SJCRH30 (cell line): Measurements from ENCODE around the gene ZNF106. TPM values are rescaled to one million over a fixed set of nuclear protein-coding genes. Genes with fewer than 3 reads are reported as not detected.

Source experiments
- total RNA-seq: library from RNA; depleted of rRNA; stranded (reverse); fragments of >200 nt; shearing (Covaris generic); gene quantifications from 2 replicates; pipeline ENCODE4 v1.2.3, GENCODE V29; 2014; rRNA removed

Gene ZNF106
- total RNA-seq, 1 experiment from 2014 or later = 86.2 TPM

Other genes starting within 250 kb of the ZNF106 start
- 20.2 and 20.3 TPM in 2 replicates for gene GANC, start 217.9 kb downstream of the ZNF106 start, total RNA-seq
- 46.4 and 46.9 TPM in 2 replicates for gene TMEM87A, start 217.7 kb downstream of the ZNF106 start, total RNA-seq
- gene CAPN3, start 131.6 kb downstream of the ZNF106 start, total RNA-seq = 0.59 and 0.81 TPM in 2 replicates
- gene SNAP23, start 4.5 kb upstream of the ZNF106 start, total RNA-seq = 52.6 and 60.7 TPM in 2 replicates
- gene LRRC57, start 57.7 kb upstream of the ZNF106 start, total RNA-seq = 23.8 and 26.4 TPM in 2 replicates
- 54.7 and 59.2 TPM in 2 replicates for gene HAUS2, start 57.7 kb upstream of the ZNF106 start, total RNA-seq
- gene STARD9, start 84.5 kb upstream of the ZNF106 start, total RNA-seq = 11.0 and 15.2 TPM in 2 replicates
- 16.2 and 17.8 TPM in 2 replicates for gene CDAN1, start 246.0 kb upstream of the ZNF106 start, total RNA-seq